HepG2 (cell line): ENCODE data around the gene PLXNB2. TPM values are rescaled to one million over a fixed set of nuclear protein-coding genes. Genes with fewer than 3 reads are reported as not detected.

Source experiments
- ATAC-seq: fragments of 200-7000 bp; cut with Tn5 transposase; 3 replicates; pipeline ENCODE4 v1.9.1; 2020; ENCODE audit warnings: mild to moderate bottlenecking, moderate library complexity
- BruUV-seq: library from RNA; stranded (reverse); fragments of 400-500 nt; replicated peaks from 2 replicates; lab custom pipeline; 2021; lab: Mats Ljungman, UMichigan
- CTCF ChIA-PET: fragments of 300-600 bp; formaldehyde crosslinking; extraction: SDS; loops from one replicate; lab custom pipeline; 2021; ENCODE audit warnings: low total read pairs, inconsistent platforms, low intra/inter-chr PET ratio; lab: Yijun Ruan, JAX
- POLR2A ChIA-PET: fragments of 350-600 bp; sonication (Branson Sonifier 250); formaldehyde crosslinking; loops from one replicate; lab custom pipeline; 2020; ENCODE audit warnings: antibody characterized with exemption, inconsistent platforms; lab: Yijun Ruan, JAX
- DNase-seq: peaks from one replicate; pipeline ENCODE4 v3.0.0-alpha.2; 2015; ENCODE audit warnings: low spot score
- FAIRE-seq: peaks from 3 replicates; lab custom pipeline; 2011; peaks lifted over from hg19 to GRCh38; lab: Jason Lieb, UNC
- H2AFZ ChIP-seq: one replicate; pipeline ENCODE4 v1.6.1; 2011; ENCODE audit warnings: low read length, inconsistent platforms
- H3K27ac ChIP-seq: fragments of 300-600 bp; 3 replicates; pipeline ENCODE4 v1.8.0; 2011; ENCODE audit warnings: mixed run types, mild to moderate bottlenecking, mixed read lengths, low read length, inconsistent platforms; ENCODE audit not compliant: insufficient read depth; ENCODE audit errors: extremely low read length
- H3K27me3 ChIP-seq, 2 experiments: fragments of 200-600 bp in 1 of 2; 2 replicates in 1 of 2; 3 replicates in 1 of 2; pipeline versions ENCODE4 v1.6.0 to v1.8.0; 2011; ENCODE audit warnings: low read length in 2 of 2, mild to moderate bottlenecking in 2 of 2, moderate library complexity in 2 of 2, inconsistent platforms in 1 of 2; ENCODE audit not compliant: insufficient read depth in 2 of 2, control insufficient read depth in 1 of 2
- H3K36me3 ChIP-seq, 2 experiments: fragments of 200-600 bp in 1 of 2; replicated peaks in 1 of 2; 2 replicates in 1 of 2; 3 replicates in 1 of 2; pipeline versions ENCODE4 v1.5.1 to v1.8.0; 2011; ENCODE audit warnings: low read length in 2 of 2, inconsistent platforms in 1 of 2; ENCODE audit not compliant: insufficient read depth in 2 of 2, control insufficient read depth in 1 of 2
- H3K4me1 ChIP-seq: 2 replicates; pipeline ENCODE4 v1.5.1; 2012; ENCODE audit warnings: low read length, inconsistent platforms; ENCODE audit not compliant: insufficient read depth
- H3K4me2 ChIP-seq: 2 replicates; pipeline ENCODE4 v1.6.0; 2011; ENCODE audit warnings: low read depth, low read length, inconsistent platforms
- H3K4me3 ChIP-seq, 3 experiments: fragments of 200-600 bp in 1 of 3; sonication (generic), shearing (Covaris generic) in 1 of 3; replicated peaks in 1 of 3; 2 replicates each; pipeline ENCODE4 v1.5.1; 2011 to 2016; ENCODE audit warnings: low read length in 3 of 3, inconsistent platforms in 2 of 3, low read depth in 2 of 3, mild to moderate bottlenecking in 2 of 3, control low read depth in 1 of 3, mixed read lengths in 1 of 3; ENCODE audit not compliant: insufficient read depth in 1 of 3
- H3K79me2 ChIP-seq: one replicate; pipeline ENCODE4 v1.6.1; 2011; ENCODE audit warnings: low read length, inconsistent platforms; ENCODE audit not compliant: insufficient read depth
- H3K9ac ChIP-seq: 2 replicates; pipeline ENCODE4 v1.6.0; 2011; ENCODE audit warnings: mild to moderate bottlenecking, low read depth, low read length, inconsistent platforms; ENCODE audit not compliant: insufficient read depth
- H3K9me3 ChIP-seq: 2 replicates; pipeline ENCODE4 v1.5.1; 2012; ENCODE audit warnings: mild to moderate bottlenecking, low read length
- H4K20me1 ChIP-seq: 2 replicates; pipeline ENCODE4 v1.6.0; 2011; ENCODE audit warnings: inconsistent platforms, mild to moderate bottlenecking, low read length, moderate library complexity; ENCODE audit not compliant: insufficient read depth
- AGO1 ChIP-seq: fragments of 200-400 bp; formaldehyde crosslinking; IDR thresholded peaks from 2 replicates; pipeline ENCODE4 v1.6.1; 2017; ENCODE audit warnings: mild to moderate bottlenecking, low read depth, low read length, moderate library complexity; ENCODE audit not compliant: poor library complexity, severe bottlenecking
- ATAD3A ChIP-seq: sonication (generic); formaldehyde crosslinking; IDR thresholded peaks from 2 replicates; pipeline ENCODE4 v1.4.0; 2020; ENCODE audit warnings: missing genetic modification reagents
- BCLAF1 ChIP-seq: fragments of 450-650 bp; IDR thresholded peaks from 2 replicates; pipeline ENCODE4 v1.6.1; 2017; ENCODE audit warnings: mild to moderate bottlenecking
- BHLHE40 ChIP-seq: IDR thresholded peaks from 2 replicates; pipeline ENCODE4 v1.6.1; 2011; ENCODE audit warnings: low read length, improper control_type of control experiment
- RXRA ChIP-seq: sonication (generic); formaldehyde crosslinking; IDR thresholded peaks from 2 replicates; pipeline ENCODE4 v1.5.1; 2020; ENCODE audit warnings: missing genetic modification reagents
- ZNF292 ChIP-seq: sonication (generic); formaldehyde crosslinking; IDR thresholded peaks from 2 replicates; pipeline ENCODE4 v1.8.1; 2022; ENCODE audit warnings: mild to moderate bottlenecking, low read depth, missing genetic modification reagents, borderline replicate concordance
- ZNF343 ChIP-seq: sonication (generic); formaldehyde crosslinking; IDR thresholded peaks from 2 replicates; pipeline ENCODE4 v1.4.0; 2020; ENCODE audit warnings: mild to moderate bottlenecking, missing genetic modification reagents
- WGBS: methylation state at CpG from one replicate; pipeline ENCODE4 v1.1.6; 2017; ENCODE audit warnings: low lambda C conversion rate; 5-methylcytosine and 5-hydroxymethylcytosine counted together
- in situ Hi-C: cut with HindIII; loops from 2 replicates; pipeline ENCODE4 v1.10.0; 2017; ENCODE audit warnings: low pct_unique_long_range_greater_than_20kb; ENCODE audit not compliant: extremely low pct_ligation_motif_present
- intact Hi-C: fragments of 100-400 bp; cut with micrococcal nuclease; formaldehyde crosslinking; loops from one replicate; pipeline ENCODE4 v1.10.0; 2022; ENCODE audit not compliant: unreplicated experiment
- polyA plus RNA-seq, 8 experiments: library from polyadenylated mRNA; depleted of rRNA in 3 of 8; stranded (reverse) in 7 of 8; unstranded in 1 of 8; fragments of >200 nt; fragmentation: Illumina TruSeq in 4 of 8; extraction: Trizol in 4 of 8; gene quantifications; 2 replicates each; pipeline versions ENCODE4 v1.2.1 to v1.2.3, GENCODE V29; 2011 to 2016; ENCODE audit warnings: low read depth in 4 of 8, missing spikeins in 1 of 8, mixed read lengths in 1 of 8; ENCODE audit not compliant: insufficient read depth in 1 of 8
- total RNA-seq, 5 experiments: library from RNA; depleted of rRNA; stranded (reverse); fragments of >200 nt; fragmentation: Illumina TruSeq; extraction: Trizol; gene quantifications; 2 replicates each; pipeline ENCODE4 v1.2.3, GENCODE V29; 2016; ENCODE audit warnings: low read depth in 1 of 5

Gene PLXNB2
- total and polyA plus RNA-seq, 2 of the 13 experiments (the other 11 are each of a cell fraction or from before 2014, with no cell fraction given) = 32.6 to 68.9 TPM

- ChIA-PET CTCF (no interaction called here), POLR2A (interaction anchor here (1.1 to 2.4 kb wide), 7 partner anchors 9 to 283 kb away, joined by 3 to 10 read pairs (median 5); partner anchors contain the start of genes HDAC10, KLHDC7B, PLXNB2 and TUBGCP6)
- no peaks in the 10 kb centered on the region for H3K9me3 ChIP-seq
- no peaks in the 10 kb centered on the region for H3K36me3 ChIP-seq
- H3K27me3 ChIP-seq = peaks cover 12 to 39% of the 10 kb centered on the region in 2 experiments; a peak in 4 of 5 replicates
- no peaks in the 10 kb centered on the region for H3K79me2 ChIP-seq
- peaks cover 38% of the 10 kb centered on the region for H3K4me1 ChIP-seq
- intact Hi-C loops = no loop called here
- peak overlapping the region in 2 of 3 experiments; percentile 22 to 71; a peak in 3 of 6 replicates for H3K4me3 ChIP-seq
- H2AFZ ChIP-seq = no peak overlapping the region
- FAIRE-seq (no peak), ATAC-seq (no peak), DNase-seq (no peak)
- BruUV-seq = no TSS peak
- WGBS = 7% methylated on average over 9 of the region's 9 CpGs
- H3K4me2 ChIP-seq = peak overlapping the region; percentile 80
- H3K9ac ChIP-seq = no peak overlapping the region; the same call in 1 of the 2 replicates
- H3K27ac ChIP-seq = no peak overlapping the region
- in situ Hi-C loops = no loop called here
- H4K20me1 ChIP-seq = no peaks in the 10 kb centered on the region
- TF ChIP-seq ZNF292 (CRISPR knock-in tag) (no peak), BCLAF1 (no peak), BHLHE40 (no peak), RXRA (peak; percentile 10; the same call in 1 of the 2 replicates), ATAD3A (no peak), ZNF343 (no peak), AGO1 (no peak)
These were observed 44.4 kb downstream of the PLXNB2 start for GRCh38 chr22:50262973-50263617.
